H9 (cell line): Measurements from ENCODE around the gene MEF2C. TPM values are rescaled to one million over a fixed set of nuclear protein-coding genes. Genes with fewer than 3 reads are reported as not detected.

Experiments
- DNase-seq: peaks from one replicate; pipeline ENCODE4 v3.0.0-alpha.2; 2017
- H2AFZ ChIP-seq: one replicate; pipeline ENCODE4 v1.6.1; 2013; ENCODE audit warnings: mild to moderate bottlenecking, low read length, control low read depth, moderate library complexity
- H2AK5ac ChIP-seq: 2 replicates; pipeline ENCODE4 v1.6.1; 2013; ENCODE audit warnings: low read length, control low read depth, mixed read lengths; ENCODE audit not compliant: insufficient read length
- H2BK120ac ChIP-seq: one replicate; pipeline ENCODE4 v1.6.1; 2013; ENCODE audit warnings: low read depth, mild to moderate bottlenecking, low read length, control low read depth, inconsistent platforms; ENCODE audit not compliant: poor library complexity, severe bottlenecking
- H2BK12ac ChIP-seq: 2 replicates; pipeline ENCODE4 v1.6.1; 2013; ENCODE audit warnings: low read length, control low read depth, mixed read lengths, low read depth; ENCODE audit not compliant: insufficient read length
- H2BK15ac ChIP-seq: 2 replicates; pipeline ENCODE4 v1.6.1; 2013; ENCODE audit warnings: low read depth, low read length, control low read depth
- H2BK20ac ChIP-seq: one replicate; pipeline ENCODE4 v1.6.1; 2013; ENCODE audit warnings: low read depth, mild to moderate bottlenecking, low read length, control low read depth, inconsistent platforms; ENCODE audit not compliant: poor library complexity, severe bottlenecking
- H2BK5ac ChIP-seq: 2 replicates; pipeline ENCODE4 v1.6.1; 2013; ENCODE audit warnings: low read length, control low read depth, mixed read lengths; ENCODE audit not compliant: insufficient read length
- H3K14ac ChIP-seq: 2 replicates; pipeline ENCODE4 v1.6.1; 2013; ENCODE audit warnings: low read length, control low read depth; ENCODE audit not compliant: insufficient read depth
- H3K18ac ChIP-seq: 2 replicates; pipeline ENCODE4 v1.6.1; 2013; ENCODE audit warnings: low read depth, mild to moderate bottlenecking, mixed read lengths, low read length, control low read depth; ENCODE audit not compliant: insufficient read length
- H3K23ac ChIP-seq: 2 replicates; pipeline ENCODE4 v1.6.1; 2013; ENCODE audit warnings: low read length, control low read depth, mixed read lengths, low read depth; ENCODE audit not compliant: insufficient read length
- H3K23me2 ChIP-seq: 2 replicates; pipeline ENCODE4 v1.6.1; 2013; ENCODE audit warnings: low read depth, mild to moderate bottlenecking, mixed read lengths, low read length, control low read depth; ENCODE audit not compliant: insufficient read length, poor library complexity, severe bottlenecking
- H3K27ac ChIP-seq: 2 replicates; pipeline ENCODE4 v1.5.1; 2013; ENCODE audit warnings: low read length, control low read depth, mixed read lengths, low read depth; ENCODE audit not compliant: insufficient read length
- H3K27me3 ChIP-seq: 2 replicates; pipeline ENCODE4 v1.6.1; 2013; ENCODE audit warnings: low read length, control low read depth, inconsistent platforms; ENCODE audit not compliant: insufficient read depth
- H3K4ac ChIP-seq: 2 replicates; pipeline ENCODE4 v1.6.1; 2013; ENCODE audit warnings: low read depth, mild to moderate bottlenecking, control low read depth, inconsistent platforms, low read length, moderate library complexity
- H3K4me1 ChIP-seq: 2 replicates; pipeline ENCODE4 v1.6.1; 2013; ENCODE audit warnings: low read length, control low read depth, inconsistent platforms; ENCODE audit not compliant: insufficient read depth
- H3K4me2 ChIP-seq: 2 replicates; pipeline ENCODE4 v1.6.1; 2013; ENCODE audit warnings: low read length, control low read depth, mixed read lengths; ENCODE audit not compliant: insufficient read length, insufficient read depth
- H3K56ac ChIP-seq: 2 replicates; pipeline ENCODE4 v1.6.1; 2013; ENCODE audit warnings: low read depth, mild to moderate bottlenecking, mixed read lengths, low read length, control low read depth; ENCODE audit not compliant: insufficient read length
- H3K79me1 ChIP-seq: 2 replicates; pipeline ENCODE4 v1.6.1; 2013; ENCODE audit warnings: low read depth, mild to moderate bottlenecking, moderate library complexity, low read length, control low read depth, inconsistent platforms; ENCODE audit not compliant: insufficient read depth, poor library complexity, severe bottlenecking
- H3K79me2 ChIP-seq: 2 replicates; pipeline ENCODE4 v1.6.1; 2013; ENCODE audit warnings: low read length, control low read depth, inconsistent platforms; ENCODE audit not compliant: insufficient read depth
- H3K9ac ChIP-seq: 2 replicates; pipeline ENCODE4 v1.6.1; 2013; ENCODE audit warnings: low read length, control low read depth, mixed read lengths; ENCODE audit not compliant: insufficient read length; ENCODE audit errors: extremely low read depth
- H3K9me3 ChIP-seq: one replicate; pipeline ENCODE4 v1.6.1; 2013; ENCODE audit warnings: low read depth, low read length, inconsistent platforms; ENCODE audit not compliant: control insufficient read depth
- H3T11ph ChIP-seq: one replicate; pipeline ENCODE4 v1.6.1; 2013; ENCODE audit warnings: mild to moderate bottlenecking, low read length, control low read depth, inconsistent platforms
- H4K20me1 ChIP-seq: one replicate; pipeline ENCODE4 v1.6.1; 2013; ENCODE audit not compliant: control insufficient read depth, insufficient read length, insufficient read depth
- H4K5ac ChIP-seq: 2 replicates; pipeline ENCODE4 v1.6.1; 2013; ENCODE audit warnings: low read depth, mild to moderate bottlenecking, mixed read lengths, low read length, control low read depth; ENCODE audit not compliant: insufficient read length
- H4K8ac ChIP-seq: replicated peaks from 2 replicates; pipeline ENCODE4 v1.6.1; 2013; ENCODE audit warnings: low read length, control low read depth, mixed read lengths, low read depth; ENCODE audit not compliant: insufficient read length
- H4K91ac ChIP-seq: 2 replicates; pipeline ENCODE4 v1.6.1; 2013; ENCODE audit warnings: low read depth, mild to moderate bottlenecking, moderate library complexity, mixed read lengths, low read length, control low read depth; ENCODE audit not compliant: insufficient read length
- H3K27ac Mint-ChIP-seq, 3 experiments: 2 replicates in 2 of 3; 3 replicates in 1 of 3; pipeline ENCODE4 v1.8.0; 2020 to 2021; ENCODE audit warnings: mixed read lengths in 3 of 3, mild to moderate bottlenecking in 1 of 3, moderate library complexity in 1 of 3
- H3K27me3 Mint-ChIP-seq: 2 replicates; pipeline ENCODE4 v1.8.0; 2021; ENCODE audit warnings: low read depth, mild to moderate bottlenecking, moderate library complexity, mixed read lengths
- H3K36me3 Mint-ChIP-seq, 3 experiments: 2 replicates in 2 of 3; 3 replicates in 1 of 3; pipeline ENCODE4 v1.8.0; 2020 to 2021; ENCODE audit warnings: low read depth in 3 of 3, mixed read lengths in 3 of 3; ENCODE audit not compliant: insufficient read depth in 1 of 3
- H3K4me1 Mint-ChIP-seq, 2 experiments: 2 replicates each; pipeline ENCODE4 v1.8.0; 2020; ENCODE audit warnings: mixed read lengths in 2 of 2
- H3K4me3 Mint-ChIP-seq, 2 experiments: 2 replicates in 1 of 2; 3 replicates in 1 of 2; pipeline ENCODE4 v1.8.0; 2020 to 2021; ENCODE audit warnings: mild to moderate bottlenecking in 2 of 2, mixed read lengths in 2 of 2, moderate library complexity in 1 of 2
- H3K9me3 Mint-ChIP-seq, 2 experiments: 2 replicates in 1 of 2; 3 replicates in 1 of 2; pipeline ENCODE4 v1.8.0; 2020; ENCODE audit warnings: mild to moderate bottlenecking in 2 of 2, mixed read lengths in 2 of 2, moderate library complexity in 1 of 2
- CTCF ChIP-seq: fragments of 200-600 bp; sonication (generic); conservative IDR thresholded peaks from 3 replicates; pipeline ENCODE4 v1.8.0; 2021; ENCODE audit warnings: antibody characterized with exemption, mild to moderate bottlenecking
- WGBS: extraction: QIAGEN DNeasy Blood & Tissue Kit; methylation state at CpG from one replicate; pipeline ENCODE4 v1.1.7; 2013; ENCODE audit warnings: missing lambda C conversion rate, low lambda C conversion rate, mixed read lengths; ENCODE audit not compliant: insufficient read length; ENCODE audit errors: extremely low coverage; 5-methylcytosine and 5-hydroxymethylcytosine counted together
- total RNA-seq: library from RNA; stranded (reverse); gene quantifications from 2 replicates; pipeline ENCODE4 v1.2.1, GENCODE V29; 2021

Gene MEF2C
- total RNA-seq, 1 experiment from 2014 or later, result 0.11 TPM

GRCh38 chr5:88698290-88698689, 184.7 kb downstream of the MEF2C start:
- Histone ChIP-seq H3K79me1 (no peaks in the 10 kb centered on the region), H3K23ac (no peak overlapping the region), H4K91ac (no peak overlapping the region), H2BK20ac (no peak overlapping the region), H3T11ph (no peak overlapping the region), H3K56ac (no peak overlapping the region), H3K14ac (no peak overlapping the region), H3K4me1 (peaks cover 3% of the 10 kb centered on the region; the same call in 1 of the 2 replicates), H3K4me2 (no peak overlapping the region), H2AK5ac (no peak overlapping the region), H4K20me1 (no peaks in the 10 kb centered on the region), H2BK12ac (no peak overlapping the region), H3K27ac (no peak overlapping the region), H2BK120ac (no peak overlapping the region), H3K9me3 (no peaks in the 10 kb centered on the region), H2AFZ (no peak overlapping the region), H3K79me2 (no peaks in the 10 kb centered on the region), H4K5ac (no peak overlapping the region), H3K18ac (no peak overlapping the region), H2BK15ac (no peak overlapping the region), H3K23me2 (peaks cover 9% of the 10 kb centered on the region), H3K27me3 (peaks cover 23% of the 10 kb centered on the region), H4K8ac (no peak overlapping the region), H2BK5ac (no peak overlapping the region), H3K4ac (no peak overlapping the region), H3K9ac (no peak overlapping the region)
- Mint-ChIP-seq H3K27ac (no peak overlapping the region), H3K36me3 (peaks cover 0 to 2% (median 0%) of the 10 kb centered on the region in 3 experiments; a peak in 1 of 7 replicates), H3K9me3 (peaks cover 3 to 5% of the 10 kb centered on the region in 2 experiments; a peak in 4 of 5 replicates), H3K4me3 (no peak overlapping the region), H3K4me1 (peaks cover 39 to 55% of the 10 kb centered on the region in 2 experiments), H3K27me3 (peaks cover 73% of the 10 kb centered on the region)
- no peak for DNase-seq
- no CpG with 5 or more reads among the region's 1 CpG for WGBS
- TF ChIP-seq CTCF, result no peak
